Activated CD4-positive, alpha-beta T cell treated with anti-CD3 and anti-CD28 coated beads, Interleukin-2, Interleukin-4, amounts not matched to agents 100 ng/mL and 50 ng/mL, durations not matched to agents 16 hours and 8 hours (primary cell): ENCODE measurements around the gene CDK9.
A peak's percentile ranks its signal among the peaks of the same experiment; 100 is the strongest.
"Not testable (repeated sequence)": the region's sequence is repeated elsewhere in the genome, so short reads cannot be mapped to it uniquely, and the experiment has no call there.

Experiments used
- DNase-seq: peaks from one replicate; pipeline ENCODE4 v3.0.0-alpha.2; 2020; ENCODE audit warnings: low spot score

The CDK9 gene

DNA sequence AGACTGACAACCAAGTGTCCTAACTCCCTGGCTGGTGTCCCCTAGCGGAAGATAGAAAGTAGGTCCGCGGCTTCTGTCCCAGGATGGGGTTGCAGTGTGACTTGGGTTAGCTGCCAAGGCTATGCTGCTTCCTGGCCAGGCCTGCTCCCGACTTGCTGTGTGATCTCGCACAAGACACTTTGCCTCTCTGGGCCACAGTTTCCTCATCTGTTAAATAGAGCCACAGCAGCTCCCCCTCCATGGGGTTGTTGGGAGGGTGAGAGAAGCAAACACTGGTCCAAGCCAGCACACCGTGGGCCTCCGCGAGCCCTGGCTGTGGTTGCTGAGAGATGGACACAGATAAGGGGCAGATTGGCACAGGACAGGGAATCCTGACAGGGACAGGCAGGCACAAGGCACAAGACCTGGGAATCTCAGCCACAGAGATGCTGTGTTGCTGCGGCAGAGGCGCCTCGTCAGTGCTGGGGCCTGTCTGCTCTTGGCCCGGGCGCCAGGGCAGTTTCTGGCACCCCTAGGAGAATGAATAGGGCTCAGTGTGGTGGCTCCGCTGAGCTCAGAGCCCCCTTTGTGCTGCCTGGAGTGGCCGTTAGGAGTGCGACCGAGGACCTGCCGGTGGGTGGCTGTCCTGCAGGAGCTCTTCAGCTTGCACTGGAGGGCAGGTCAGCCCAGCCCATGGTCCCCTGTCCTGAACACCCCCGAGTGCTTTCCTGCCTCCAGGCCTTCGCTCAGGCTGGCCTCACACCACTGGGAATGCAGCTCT is 5.5 kb upstream of the CDK9 start:
- DNase-seq, result no peak

DNA sequence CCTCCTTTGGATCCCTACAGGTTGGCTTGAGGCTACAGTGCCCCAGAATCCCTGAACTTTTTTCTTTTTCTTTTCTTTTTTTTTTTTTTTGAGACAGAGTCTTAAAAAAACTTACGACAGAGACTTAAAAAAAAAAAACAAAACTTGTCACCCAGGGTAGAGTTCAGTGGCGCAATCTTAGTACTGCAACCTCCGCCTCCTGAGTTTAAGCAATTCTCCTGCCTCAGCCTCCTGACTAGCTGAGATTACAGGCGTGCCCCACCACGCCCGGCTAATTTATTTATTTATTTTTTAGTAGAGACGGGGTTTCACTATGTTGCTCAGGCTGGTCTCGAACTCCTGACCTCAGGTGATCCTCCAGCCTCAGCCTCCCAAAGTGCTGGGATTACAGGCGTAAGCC is 4.9 kb upstream of the CDK9 start:
- DNase-seq, result not testable (repeated sequence)

DNA sequence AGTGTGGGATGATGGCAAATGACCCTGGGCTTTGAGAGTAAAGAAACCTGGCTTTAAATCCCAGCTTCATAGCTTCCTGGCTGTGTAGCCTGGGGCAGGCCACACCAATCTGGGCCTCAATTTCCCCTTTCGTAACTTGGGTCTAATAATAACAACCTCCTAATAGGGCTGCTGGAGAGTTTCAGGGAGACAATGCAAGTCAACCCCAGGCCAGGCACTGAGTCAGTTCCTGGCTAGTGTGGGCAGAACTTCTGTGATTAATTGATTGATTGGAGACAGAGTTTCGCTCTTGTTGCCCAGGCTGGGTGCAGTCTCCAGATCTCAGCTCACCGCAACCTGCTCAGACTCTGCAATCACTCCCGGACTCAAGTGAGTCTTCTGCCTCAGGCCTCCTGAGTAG is 4.0 kb upstream of the CDK9 start:
- DNase-seq, result no peak

DNA sequence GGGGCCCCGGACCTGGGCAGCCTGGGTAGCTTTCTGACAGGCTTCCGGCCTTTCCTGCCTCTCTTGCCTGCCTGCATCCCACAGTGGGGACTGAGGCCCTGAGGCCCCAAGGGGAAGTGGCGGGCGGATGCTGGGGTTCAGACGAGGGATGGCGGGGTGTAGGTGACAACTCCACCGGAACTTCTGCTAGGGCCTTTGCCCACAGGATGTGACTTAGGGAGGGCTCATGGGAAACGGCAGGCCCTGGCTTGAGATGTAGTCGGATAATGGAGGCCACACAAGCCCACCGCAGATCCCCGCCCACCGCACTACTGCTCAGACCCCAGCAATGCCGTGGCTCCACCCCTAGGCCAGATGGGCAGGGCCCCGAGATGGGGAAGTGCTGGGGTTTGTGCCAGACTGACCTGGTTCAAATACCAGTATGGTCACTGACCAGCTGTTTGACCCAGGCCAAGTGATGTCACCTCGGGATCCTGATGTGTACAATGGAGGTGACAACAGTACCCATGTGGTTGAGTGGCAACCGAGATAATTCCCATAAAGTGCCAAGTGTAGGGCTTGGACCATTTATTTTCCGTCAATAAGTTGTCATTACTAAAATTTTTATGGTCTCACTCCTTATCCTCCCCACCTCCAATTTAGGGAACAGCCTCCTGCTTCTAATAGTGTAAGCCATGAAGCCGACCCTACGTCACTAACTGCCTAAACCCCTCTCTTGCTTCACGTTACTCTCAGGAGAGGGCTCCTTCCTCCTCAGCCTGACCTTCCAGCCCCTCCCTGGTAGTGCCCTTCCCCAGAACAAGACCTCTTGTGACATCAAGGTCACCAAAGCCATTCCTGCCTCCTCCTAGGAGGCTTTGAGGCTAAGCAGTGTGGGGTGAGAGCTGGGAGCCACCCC is 2.5 kb upstream of the CDK9 start:
- DNase-seq, result peak; percentile 89

DNA sequence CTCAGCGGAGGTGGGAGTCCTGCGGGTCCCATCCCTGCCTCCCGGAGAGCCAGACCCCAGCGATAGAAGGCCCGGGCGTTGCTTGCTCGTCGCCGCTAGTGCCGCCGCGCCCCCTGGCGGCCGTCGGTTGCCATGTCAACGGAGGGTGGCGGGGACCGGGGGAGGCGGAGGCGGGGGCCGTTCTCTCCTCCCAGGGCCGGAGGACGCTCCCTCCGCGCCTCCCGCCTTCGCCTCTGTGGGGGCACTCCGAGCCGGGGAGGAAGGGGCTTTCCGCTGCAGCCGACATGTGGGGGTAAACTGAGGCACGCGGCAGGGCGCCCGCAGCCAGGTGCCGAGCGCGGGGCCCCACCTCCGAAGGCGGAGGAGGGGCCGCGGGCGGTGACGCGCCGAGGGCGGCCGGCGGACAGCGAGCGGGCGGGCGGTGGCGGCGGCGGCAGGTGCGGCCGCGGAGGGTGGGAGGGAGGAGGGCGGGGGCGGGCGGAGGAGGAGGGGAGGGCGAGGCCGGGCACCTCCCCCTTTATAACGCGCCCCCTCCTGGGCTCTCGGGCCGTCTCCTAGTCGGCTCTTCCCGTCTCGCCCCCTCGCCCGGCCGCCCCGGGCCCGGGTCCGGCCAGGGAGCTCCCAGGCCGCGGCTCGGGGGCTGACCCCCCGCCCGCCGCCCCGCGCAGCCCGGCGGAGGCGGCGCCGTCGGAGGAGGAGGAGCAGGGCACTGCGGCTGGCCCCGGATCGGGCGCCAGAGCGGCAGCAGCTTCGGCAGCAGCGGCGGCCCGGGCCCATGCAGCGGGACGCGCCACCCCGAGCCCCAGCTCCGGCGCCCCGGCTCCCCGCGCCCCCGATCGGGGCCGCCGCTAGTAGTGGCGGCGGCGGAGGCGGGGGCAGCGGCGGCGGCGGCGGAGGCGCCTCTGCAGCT is 556 bp upstream of the CDK9 start:
- peak; percentile 90 for DNase-seq

DNA sequence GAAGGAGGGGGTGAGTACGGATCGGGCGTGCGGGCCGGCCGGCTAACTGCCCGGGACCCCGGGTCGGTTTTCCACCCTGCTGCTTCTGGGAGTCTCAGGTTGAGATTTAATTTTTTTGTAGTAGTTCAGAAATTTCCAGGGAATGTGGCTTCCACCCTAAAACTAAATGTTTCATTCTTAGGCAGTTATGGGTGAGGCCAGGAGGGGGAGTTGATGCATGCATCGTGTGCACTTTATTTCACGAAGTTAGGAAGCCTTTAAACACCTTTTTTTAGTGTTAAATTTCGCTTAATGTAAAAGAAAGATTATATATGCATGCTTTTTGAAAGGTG is 905 bp downstream of the CDK9 start:
- DNase-seq, result no peak

DNA sequence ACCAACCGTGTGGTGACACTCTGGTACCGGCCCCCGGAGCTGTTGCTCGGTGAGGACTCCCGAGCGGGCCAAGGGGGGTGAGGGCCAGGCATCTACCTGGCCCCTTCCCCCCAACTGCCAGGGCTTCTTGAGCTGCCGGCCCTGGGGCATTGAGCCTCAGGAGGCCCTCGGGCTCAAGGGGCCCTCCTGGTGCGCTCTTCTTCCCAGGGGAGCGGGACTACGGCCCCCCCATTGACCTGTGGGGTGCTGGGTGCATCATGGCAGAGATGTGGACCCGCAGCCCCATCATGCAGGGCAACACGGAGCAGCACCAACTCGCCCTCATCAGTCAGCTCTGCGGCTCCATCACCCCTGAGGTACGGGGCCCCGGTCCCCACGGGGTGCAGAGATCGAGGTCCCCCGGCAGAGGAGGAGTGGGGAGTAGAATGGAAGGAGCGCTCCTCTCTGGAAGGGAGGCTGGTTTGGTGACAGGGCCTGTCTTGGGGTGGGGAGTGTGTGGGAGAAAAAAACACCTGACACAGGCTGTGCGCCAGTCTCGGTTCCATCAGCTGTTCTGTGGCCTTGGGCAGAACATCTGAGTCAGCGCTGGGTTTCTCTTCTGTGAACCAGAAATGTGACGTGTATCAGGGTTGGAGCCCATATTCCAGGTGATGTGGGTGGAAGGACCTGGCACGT is 2.6 kb downstream of the CDK9 start:
- peak; percentile 42 for DNase-seq

DNA sequence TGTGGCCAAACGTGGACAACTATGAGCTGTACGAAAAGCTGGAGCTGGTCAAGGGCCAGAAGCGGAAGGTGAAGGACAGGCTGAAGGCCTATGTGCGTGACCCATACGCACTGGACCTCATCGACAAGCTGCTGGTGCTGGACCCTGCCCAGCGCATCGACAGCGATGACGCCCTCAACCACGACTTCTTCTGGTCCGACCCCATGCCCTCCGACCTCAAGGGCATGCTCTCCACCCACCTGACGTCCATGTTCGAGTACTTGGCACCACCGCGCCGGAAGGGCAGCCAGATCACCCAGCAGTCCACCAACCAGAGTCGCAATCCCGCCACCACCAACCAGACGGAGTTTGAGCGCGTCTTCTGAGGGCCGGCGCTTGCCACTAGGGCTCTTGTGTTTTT is 3.3 kb downstream of the CDK9 start:
- no peak for DNase-seq

DNA sequence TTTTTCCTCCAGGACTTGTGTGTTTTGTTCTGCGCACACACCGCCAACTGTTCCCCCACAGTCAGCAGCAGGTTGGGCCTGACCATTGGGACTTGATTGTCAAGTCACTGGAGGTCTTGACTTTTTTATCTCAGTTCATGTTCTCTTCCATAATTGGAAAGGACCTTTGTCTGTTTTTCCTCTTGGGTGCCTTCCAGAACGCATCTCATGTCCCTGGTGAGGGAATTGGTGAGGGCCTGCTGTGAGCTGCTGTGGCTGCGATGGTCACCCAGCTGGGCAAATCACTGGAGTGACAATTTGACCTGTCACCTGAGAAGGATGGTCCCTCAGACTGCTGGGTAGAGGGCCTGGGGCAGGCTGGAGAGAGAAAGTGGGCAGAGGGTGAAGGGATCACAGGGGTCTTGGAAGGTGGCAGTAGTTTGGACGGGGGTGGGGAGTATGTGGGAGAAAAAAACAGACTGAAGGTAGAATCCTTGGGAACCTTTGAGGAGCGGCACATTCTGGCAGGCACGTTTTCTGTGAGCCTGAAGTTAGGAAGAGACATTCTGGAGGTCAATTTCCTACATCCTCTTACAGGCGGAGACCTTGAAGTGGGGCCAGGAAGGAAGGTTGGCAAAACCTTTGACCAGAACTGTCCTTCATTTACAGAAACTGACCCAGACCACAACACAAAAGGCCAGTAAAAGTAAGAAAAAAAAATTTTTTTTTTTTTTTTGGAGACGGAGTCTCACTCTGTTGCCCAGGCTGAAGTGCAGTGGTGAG is 4.4 kb downstream of the CDK9 start:
- DNase-seq, result no peak

DNA sequence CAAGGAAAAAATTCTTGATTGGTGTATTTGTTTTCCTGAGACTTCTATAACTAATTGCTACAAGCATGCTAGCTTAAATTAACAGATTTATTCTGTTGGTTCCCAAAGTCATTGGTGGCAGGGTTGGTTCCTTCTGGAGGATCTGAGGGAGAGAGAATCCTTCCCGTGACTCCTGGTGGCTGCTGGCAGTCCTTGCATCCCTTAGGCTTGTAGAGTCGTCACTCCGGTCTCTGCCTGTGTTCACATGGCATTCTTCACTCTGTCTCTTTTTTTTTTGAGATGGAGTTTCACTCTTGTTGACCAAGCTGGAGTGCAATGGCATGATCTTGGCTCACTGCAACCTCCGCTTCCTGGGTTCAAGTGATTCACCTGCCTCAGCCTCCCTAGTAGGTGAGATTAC is 5.3 kb downstream of the CDK9 start:
- no peak for DNase-seq

DNA sequence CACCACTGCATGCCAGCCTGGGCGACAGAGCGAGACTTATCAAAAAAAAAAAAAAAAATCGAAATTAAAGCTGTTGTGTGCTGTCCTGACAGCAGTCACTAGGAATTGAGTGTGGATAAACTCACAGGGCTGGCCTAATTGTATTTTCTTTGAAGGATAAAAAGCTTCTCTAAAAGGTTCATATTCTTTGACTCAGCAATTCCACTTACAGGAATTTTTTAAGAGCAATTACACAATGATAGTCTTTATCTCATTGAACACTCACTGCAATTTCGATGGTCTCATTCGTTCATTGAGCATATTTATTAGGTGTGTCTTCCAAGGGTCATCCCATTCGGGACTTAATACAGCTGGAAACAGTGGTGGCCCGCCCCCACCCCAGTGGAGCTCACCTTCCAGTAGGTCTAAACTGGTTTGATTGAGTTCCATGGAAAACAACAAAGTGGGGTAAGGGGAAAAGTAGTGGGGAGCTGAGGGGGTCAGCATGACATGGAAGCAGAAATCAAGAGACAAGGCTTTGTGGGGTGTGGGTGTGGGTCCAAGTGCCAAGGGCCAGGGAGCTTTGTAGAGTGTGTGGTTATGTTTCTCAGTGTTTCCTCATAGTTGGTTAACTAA is 6.7 kb downstream of the CDK9 start:
- DNase-seq, result no peak

DNA sequence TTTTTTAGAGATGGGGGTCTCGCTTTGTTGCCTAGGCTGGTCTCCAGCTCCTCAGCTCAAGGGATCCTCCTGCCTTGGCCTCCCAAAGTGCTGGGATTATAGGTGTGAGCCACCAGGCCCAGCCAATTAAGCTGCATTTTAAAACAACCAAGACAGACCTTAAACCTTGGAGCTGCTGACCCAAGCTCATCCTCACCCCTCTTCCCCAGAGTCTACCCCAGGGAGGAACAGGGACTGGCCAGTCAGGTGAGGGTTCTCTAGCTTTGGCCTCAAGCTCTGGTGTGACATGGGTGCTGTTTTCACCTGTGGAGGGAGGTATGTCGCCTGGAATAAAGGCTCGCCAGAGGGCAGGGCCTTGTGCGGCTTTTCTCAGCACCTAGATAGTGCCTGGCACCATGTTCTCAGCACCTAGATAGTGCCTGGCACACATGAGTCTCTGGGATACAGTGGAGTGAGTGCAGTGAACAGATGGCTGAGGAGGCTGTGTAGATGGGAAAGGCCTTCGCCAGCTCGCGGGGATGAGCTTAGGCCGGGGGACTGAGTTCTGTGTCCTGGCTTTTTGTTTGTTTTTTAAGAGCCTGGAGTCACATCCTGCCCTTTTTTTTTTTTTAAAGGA is 7.4 kb downstream of the CDK9 start:
- DNase-seq, result no peak

DNA sequence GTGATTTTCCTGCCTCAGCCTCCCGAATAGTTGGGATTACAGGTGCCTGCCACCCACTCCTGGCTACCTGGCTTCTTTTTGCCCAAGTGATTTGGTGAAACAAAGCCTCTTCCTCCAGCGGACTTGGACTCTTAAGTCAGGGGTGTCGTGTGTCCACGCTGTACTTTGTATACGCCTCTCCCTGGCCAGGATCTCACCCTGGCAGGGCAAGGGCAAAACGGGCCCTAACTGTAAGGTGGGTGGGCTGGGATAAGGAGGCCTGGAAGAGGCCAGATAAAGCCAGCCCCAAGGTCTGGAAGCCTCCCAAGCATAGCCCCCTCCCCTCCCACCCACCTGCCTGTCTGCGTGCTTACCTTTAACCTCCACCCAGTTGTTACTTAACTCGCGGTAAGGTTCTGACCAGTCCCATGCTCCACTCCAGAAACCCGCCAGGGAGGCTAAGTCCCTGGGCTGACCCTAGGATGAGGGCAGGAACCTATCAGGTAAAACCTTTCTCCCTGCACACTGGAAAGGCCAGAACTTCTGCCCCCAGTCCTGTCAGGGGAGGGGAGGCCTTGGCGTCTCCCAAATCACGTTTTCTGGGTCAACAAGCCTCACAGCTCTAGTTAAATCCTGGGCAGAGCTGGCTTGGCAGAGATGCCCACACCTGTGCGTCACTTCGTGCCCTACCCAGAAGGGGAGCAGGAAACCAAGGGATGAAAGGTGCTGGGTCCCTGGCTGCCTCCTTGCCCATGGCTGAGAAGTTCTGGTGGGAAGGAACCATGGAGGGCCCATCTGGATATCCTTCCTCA is 8.4 kb downstream of the CDK9 start:
- DNase-seq, result no peak

DNA sequence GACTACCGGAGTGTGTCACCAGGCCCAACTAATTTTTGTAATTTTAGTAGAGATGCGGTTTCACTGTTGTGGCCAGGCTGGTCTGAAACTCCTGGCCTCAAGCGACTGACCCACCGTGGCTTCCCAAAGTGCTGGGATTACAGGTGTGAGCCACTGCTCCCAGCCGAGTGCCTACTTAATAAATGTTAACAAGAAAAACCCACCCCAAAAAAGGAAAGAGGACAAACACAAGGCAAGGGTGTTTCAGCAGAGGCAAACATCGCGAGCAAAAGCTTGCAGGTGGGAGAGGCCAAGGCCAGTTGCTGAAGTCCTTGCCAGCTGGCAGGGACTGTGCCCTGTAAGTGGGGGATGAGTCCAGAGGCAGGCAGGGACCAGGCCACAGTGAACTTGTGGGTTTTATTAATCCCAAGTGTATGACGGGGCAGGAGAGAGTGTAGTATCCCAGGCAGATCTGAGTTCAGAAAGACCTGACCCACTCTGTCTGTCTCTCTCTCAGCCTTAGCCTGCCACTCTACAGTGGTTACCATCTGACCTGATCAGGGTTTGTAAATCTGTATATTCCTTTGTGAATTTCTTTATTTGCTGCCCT is 10.5 kb downstream of the CDK9 start:
- DNase-seq, result no peak

DNA sequence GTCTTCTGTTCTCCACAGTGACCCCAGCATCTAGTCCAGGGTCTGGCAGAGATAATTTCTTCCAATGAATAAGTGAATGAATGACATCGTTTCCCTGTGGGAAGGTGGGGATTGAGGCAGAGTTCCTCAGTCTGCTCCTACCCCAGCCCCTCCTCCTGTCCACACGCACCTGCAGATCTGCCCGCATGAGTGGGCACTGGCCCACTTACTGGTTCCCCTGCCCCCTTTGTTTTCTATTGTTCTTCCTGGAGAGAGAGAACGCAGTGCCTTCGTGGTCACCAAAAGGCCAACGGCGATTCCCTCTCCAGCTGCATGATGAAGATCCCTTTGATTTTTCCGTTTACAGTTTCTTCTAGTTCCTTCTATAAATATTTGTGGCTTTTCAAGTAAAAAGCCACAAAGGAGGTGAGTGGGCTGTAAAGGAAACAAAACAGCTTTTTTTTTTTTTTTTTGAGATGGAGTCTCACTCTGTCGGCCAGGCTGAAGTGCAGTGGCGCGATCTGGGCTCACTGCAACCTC is 11.1 kb downstream of the CDK9 start:
- DNase-seq, result no peak

DNA sequence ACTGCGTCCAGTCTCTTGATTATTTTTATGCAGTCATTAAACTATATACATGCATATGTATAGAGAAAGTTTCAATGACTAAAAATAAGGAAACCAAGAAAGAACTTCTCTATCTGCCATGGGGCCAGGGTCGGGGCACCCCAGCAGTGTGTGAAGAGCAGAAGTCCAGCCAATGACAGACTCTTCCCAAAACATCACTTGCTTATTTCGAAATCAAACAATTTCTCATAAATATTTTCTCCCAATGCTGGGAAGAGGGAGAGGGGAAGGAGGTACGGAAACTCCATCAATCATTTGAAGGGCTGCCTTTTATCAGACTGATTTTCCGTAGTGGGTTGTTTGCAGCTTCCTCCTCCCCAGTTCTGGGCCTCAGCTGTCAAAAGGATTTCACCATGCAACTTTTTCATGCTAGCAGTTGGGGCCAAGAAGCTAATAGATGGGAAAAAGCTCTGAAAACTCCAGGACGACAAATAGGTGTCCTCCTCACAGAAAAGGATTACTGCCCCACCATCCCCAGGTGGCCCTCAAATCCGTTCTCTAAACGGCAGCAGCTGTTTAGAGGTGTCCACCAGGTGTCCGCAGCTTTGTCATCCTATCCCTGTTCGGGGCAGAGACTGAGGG is 16.2 kb downstream of the CDK9 start:
- no peak for DNase-seq

DNA sequence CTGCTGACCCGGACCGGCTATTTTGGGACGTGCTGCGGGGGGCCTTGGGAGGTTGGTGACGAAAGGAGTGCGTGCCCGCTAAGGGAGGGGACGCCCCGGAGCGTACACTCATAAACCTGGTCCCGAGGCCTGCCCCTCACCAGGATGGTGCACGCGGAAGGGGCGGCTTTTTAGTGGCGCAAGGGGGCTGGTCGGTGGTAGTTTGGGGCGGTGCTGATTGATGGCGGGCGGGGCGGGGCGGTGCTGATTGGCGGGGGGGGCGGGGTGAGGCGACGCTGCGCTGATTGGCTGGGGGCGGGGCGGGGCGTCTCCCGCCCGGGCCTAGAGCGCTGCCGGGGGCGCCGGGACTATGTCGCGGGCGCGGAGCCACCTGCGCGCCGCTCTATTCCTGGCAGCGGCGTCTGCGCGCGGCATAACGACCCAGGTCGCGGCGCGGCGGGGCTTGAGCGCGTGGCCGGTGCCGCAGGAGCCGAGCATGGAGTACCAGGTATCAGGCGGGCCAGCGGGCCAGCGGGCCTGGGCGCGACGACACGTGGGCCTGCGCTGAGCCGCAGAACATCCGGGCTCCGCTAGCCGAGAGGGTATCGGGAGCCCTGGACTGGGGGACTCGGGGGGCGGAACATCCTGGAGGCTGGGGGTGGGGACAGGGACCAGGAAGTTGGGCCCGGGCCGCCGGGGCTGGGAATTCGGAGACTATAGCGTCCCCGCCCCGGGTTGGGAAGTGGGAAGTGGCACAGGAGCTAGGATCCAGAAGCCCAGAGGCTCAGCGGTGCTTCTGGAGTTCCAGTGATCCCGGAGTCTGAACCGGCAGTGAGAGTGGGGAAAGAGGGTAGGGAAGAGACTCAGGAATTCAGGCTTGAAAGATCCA is 17.0 kb downstream of the CDK9 start, which contains the start of gene FPGS:
Gene FPGS (plus strand): TSS at position 307 of the 868 bp plus-strand sequence. CDS start 43 bp downstream, at position 350.
- peak; percentile 88 for DNase-seq
